Stimulated activated CD4-positive, alpha-beta T cell treated with anti-CD3 and anti-CD28 coated beads, Interleukin-2, amount 100 ng/mL, for 24 hours (primary cell): ENCODE data around the gene UBASH3A.

Experiments
- DNase-seq, 2 donors: peaks; one replicate each; pipeline ENCODE4 v3.0.0-alpha.2; 2020

The UBASH3A gene

GRCh38 chr21:42403611-42404231 is at the start of gene UBASH3A:
Gene UBASH3A (plus strand): TSS chr21:42403902. CDS start chr21:42403946, 44 bp downstream.
- DNase-seq: no peak

GRCh38 chr21:42356046-42356445 is 47.7 kb upstream of the UBASH3A start:
- no peak for DNase-seq

GRCh38 chr21:42356650-42357049 is 47.1 kb upstream of the UBASH3A start:
- no peak for DNase-seq

GRCh38 chr21:42357307-42357706 is 46.4 kb upstream of the UBASH3A start:
- DNase-seq: no peak

- no peak for DNase-seq
Observed at GRCh38 chr21:42358261-42358660, 45.4 kb upstream of the UBASH3A start.

- DNase-seq: no peak
Observed at GRCh38 chr21:42358937-42359336, 44.8 kb upstream of the UBASH3A start.

GRCh38 chr21:42360317-42360716 is 43.4 kb upstream of the UBASH3A start:
- DNase-seq: peak in 1 of 2 donors; percentile 45

- no peak for DNase-seq
Observed at GRCh38 chr21:42361286-42361685, 42.4 kb upstream of the UBASH3A start.

- DNase-seq: no peak
Observed at GRCh38 chr21:42362198-42362597, 41.5 kb upstream of the UBASH3A start.

- no peak for DNase-seq
Observed at GRCh38 chr21:42362700-42363099, 41.0 kb upstream of the UBASH3A start.

GRCh38 chr21:42363312-42363711 is 40.4 kb upstream of the UBASH3A start:
- no peak for DNase-seq

GRCh38 chr21:42364304-42364865 is 39.3 kb upstream of the UBASH3A start:
- DNase-seq: no peak

GRCh38 chr21:42365770-42366169 is 37.9 kb upstream of the UBASH3A start:
- DNase-seq: no peak

- DNase-seq: no peak
Observed at GRCh38 chr21:42366292-42367010, 37.3 kb upstream of the UBASH3A start, which contains the start of gene TFF1. Gene TFF1 (minus strand): TSS chr21:42366535. CDS start chr21:42366495, 40 bp downstream.

- DNase-seq: no peak
Observed at GRCh38 chr21:42367367-42368165, 36.1 kb upstream of the UBASH3A start.

- no peak for DNase-seq
Observed at GRCh38 chr21:42369821-42370220, 33.9 kb upstream of the UBASH3A start.

- no peak for DNase-seq
Observed at GRCh38 chr21:42370894-42371654, 32.6 kb upstream of the UBASH3A start.

- DNase-seq: peak; percentile 28 to 38
Observed at GRCh38 chr21:42373196-42373907, 30.4 kb upstream of the UBASH3A start.

GRCh38 chr21:42373908-42374455 is 29.7 kb upstream of the UBASH3A start:
- no peak for DNase-seq

- no peak for DNase-seq
Observed at GRCh38 chr21:42374457-42374856, 29.2 kb upstream of the UBASH3A start.

GRCh38 chr21:42374864-42375499 is 28.7 kb upstream of the UBASH3A start:
- no peak for DNase-seq
